ENCODE data around the gene TMSB15C. TPM values are rescaled to one million over a fixed set of nuclear protein-coding genes. Genes with fewer than 3 reads are reported as not detected.
"Not testable (repeated sequence)": the region's sequence is repeated elsewhere in the genome, so short reads cannot be mapped to it uniquely, and the experiment has no call there.

TMSB15C gene
- total RNA-seq, 2 experiments from 2014 or later: 4.1 to 4.4 TPM

DNA sequence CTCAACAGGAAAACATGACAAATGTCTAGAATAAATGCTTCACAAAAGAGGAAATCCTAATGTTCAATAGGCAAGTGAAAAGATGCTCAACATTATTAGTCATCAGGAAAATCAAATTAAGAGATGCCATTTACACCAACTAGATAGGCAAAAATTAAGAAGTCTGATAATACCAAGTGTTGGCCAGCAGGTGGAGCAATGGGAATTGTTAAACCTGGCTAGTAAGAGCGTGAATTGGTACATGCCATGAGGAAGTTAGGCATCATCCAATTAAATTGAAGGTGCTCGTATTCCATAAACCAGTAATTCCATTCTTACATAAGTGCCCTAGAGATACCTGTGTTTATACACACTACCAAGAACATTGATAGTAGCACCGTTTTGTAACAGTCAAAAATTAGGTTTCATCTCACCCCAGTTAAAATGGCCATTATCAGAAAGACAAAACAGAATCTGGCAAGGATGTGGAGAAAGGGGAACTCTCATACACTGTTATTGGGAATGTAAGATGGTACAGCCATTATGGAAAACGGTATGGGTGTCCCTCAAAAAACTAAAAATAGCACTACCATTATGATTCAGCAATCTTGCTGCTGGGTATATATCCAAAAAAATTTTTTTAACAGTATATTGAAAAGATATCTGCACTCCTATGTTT, 22.2 kb upstream of the TMSB15C start:
- Mint-ChIP-seq H3K27me3 (peaks cover 14% of the 10 kb centered on the region), H3K36me3 (ENCODE audit: low read depth) (no peaks in the 10 kb centered on the region), H3K4me3 (no peak overlapping the region), H3K4me1 (peaks cover 2% of the 10 kb centered on the region), H3K9me3 (no peaks in the 10 kb centered on the region), H3K27ac (no peak overlapping the region)
- ChIA-PET CTCF (interaction anchor here (1.1 kb wide), 1 partner anchor 11 kb away, joined by 5 read pairs; no protein-coding TSS in a partner anchor), POLR2A (no interaction called here)
- peak; percentile 62 for DNase-seq

DNA sequence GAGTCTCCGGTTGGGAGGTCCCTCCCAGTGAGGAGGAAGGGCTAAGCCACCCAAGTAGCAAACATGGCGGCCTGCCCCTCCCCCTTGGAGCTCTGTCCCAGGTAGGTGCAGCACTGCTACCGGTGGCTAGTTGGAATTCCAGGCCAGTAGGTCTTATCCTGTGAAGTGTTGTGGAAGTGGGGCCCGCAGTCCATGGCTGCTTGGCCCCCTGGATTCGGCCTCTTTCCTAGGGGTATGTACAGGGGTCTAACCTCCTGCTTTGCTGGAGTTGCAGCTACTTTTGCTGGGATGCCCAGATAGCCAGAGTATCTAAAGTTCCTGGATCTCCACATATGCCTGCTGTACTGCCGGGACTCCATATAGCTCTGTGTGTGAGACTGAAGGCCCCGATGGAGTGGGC, 9.9 kb upstream of the TMSB15C start:
- Mint-ChIP-seq H3K9me3 (no peaks in the 10 kb centered on the region), H3K4me3 (no peak overlapping the region), H3K4me1 (no peaks in the 10 kb centered on the region), H3K27me3 (peaks cover 2% of the 10 kb centered on the region), H3K27ac (no peak overlapping the region), H3K36me3 (ENCODE audit: low read depth) (no peaks in the 10 kb centered on the region)
- CTCF ChIA-PET: interaction anchor here (1.0 kb wide), 1 partner anchor 8 kb away, joined by 4 read pairs; no protein-coding TSS in a partner anchor
- no peak for DNase-seq
- POLR2A ChIA-PET: no interaction called here

DNA sequence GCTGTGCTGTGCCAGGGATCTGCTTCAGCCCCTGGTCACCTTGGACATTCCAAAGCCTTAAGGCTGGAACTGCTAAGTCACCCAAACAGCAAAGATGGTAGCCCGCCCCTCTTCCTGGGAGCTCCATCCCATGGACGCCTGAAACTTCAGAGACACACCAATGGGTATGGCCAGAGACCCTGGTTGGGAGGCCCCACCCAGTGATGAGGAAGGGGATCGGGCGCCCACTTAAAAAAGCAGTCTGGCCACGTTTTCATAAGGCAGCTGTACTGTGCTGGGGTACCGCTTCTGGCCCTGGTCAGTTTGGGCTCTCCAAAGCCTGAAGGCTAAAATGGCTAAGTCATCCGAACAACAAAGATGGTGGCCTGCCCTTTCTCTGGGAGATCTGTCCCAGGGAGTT, 9.4 kb upstream of the TMSB15C start:
- H3K27ac Mint-ChIP-seq: no peak overlapping the region
- ChIA-PET POLR2A (no interaction called here), CTCF (interaction anchor here (1.0 kb wide), 1 partner anchor 9 kb away, joined by 4 read pairs; no protein-coding TSS in a partner anchor)
- DNase-seq: no peak
- H3K9me3 Mint-ChIP-seq: no peaks in the 10 kb centered on the region
- H3K36me3 Mint-ChIP-seq (ENCODE audit: low read depth): no peaks in the 10 kb centered on the region
- no peak overlapping the region for H3K4me3 Mint-ChIP-seq
- H3K4me1 Mint-ChIP-seq: no peaks in the 10 kb centered on the region
- peaks cover 2% of the 10 kb centered on the region for H3K27me3 Mint-ChIP-seq

DNA sequence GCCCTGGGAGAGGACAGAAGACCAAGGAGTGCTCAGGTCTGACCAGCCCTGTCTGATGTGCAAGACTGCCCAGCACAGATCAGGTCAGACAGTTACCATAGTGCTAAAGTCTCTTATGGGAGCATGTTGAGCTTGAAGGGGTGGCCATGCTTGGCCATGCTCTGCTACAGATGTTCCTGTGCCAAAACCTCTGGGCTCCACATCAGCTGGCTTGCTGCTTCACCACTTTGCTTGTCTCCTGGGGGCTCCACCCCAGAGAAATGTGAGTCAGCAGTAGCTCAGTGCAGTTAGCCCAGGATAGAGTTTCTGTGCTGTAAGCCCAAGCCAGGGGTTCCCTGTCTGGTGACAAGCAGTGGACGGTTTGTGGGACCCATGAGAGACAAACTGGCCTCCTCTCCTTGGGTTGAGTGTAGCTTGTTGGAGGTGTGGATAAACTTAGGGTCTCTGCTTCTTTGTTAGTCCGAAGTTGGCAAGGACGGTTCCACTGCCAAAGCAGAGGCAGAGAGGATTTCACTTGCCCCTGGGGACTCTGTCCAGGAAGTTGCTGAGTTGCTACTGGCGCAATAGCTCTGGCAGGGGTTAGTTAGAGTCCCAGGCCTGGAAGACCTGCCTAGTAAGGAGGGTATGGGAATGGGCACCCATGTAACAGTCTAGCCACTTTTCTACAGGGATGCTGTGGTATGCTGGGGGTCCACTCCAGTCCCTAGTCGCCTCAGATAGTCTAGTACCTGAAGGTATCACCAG, 8.7 kb upstream of the TMSB15C start:
- CTCF ChIA-PET: interaction anchor here (0.6 kb wide), 1 partner anchor 29 kb away, joined by 3 read pairs; no protein-coding TSS in a partner anchor
- DNase-seq: no peak
- Mint-ChIP-seq H3K4me1 (no peaks in the 10 kb centered on the region), H3K27me3 (peaks cover 2% of the 10 kb centered on the region), H3K9me3 (no peaks in the 10 kb centered on the region), H3K27ac (no peak overlapping the region), H3K36me3 (ENCODE audit: low read depth) (no peaks in the 10 kb centered on the region), H3K4me3 (no peak overlapping the region)
- POLR2A ChIA-PET: no interaction called here

DNA sequence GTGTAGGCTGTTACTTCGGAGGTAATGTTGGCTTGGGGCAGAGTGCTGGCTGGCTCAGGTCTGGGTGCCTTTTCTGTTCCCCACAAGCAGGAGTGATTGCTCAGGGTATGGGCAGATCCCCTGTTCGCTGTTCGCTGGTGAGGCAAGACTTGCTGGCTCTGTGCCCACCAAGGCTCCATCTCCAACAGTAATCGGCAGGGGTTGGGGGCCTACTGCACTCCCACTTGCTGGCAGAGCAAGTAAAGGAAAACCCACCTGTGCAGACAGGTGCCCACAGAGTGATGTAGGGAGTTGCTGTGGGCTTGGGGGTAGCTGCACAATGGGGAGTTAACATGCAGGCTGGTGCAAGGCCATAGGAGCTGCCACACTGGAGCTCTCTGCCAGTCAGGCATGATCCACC, 8.0 kb upstream of the TMSB15C start:
- Mint-ChIP-seq H3K27ac (no peak overlapping the region), H3K4me1 (no peaks in the 10 kb centered on the region), H3K27me3 (peaks cover 2% of the 10 kb centered on the region), H3K4me3 (no peak overlapping the region), H3K9me3 (no peaks in the 10 kb centered on the region), H3K36me3 (ENCODE audit: low read depth) (no peaks in the 10 kb centered on the region)
- POLR2A ChIA-PET: no interaction called here
- no peak for DNase-seq
- CTCF ChIA-PET: interaction anchor here (0.6 kb wide), 1 partner anchor 30 kb away, joined by 3 read pairs; no protein-coding TSS in a partner anchor

DNA sequence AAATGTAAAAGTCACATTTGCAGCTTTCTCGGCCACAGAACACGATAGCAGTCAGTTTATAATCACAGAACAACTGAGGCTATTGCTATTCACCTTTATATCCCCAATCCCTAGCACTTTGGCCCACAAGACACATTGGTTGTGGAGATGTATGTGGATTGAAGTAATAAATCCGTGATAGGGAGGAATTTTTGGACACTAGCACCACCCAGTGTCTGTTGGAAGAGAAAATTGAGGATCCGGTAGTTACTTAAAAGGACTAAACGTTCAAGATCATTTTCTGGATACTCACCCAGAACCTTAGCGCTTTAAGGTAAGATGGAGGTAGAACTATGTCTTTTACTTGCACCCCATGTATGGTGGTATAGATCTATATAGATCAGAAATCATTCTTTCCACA, 1.8 kb upstream of the TMSB15C start:
- DNase-seq; H3K4me1 Mint-ChIP-seq; POLR2A ChIA-PET; H3K27me3 Mint-ChIP-seq; H3K27ac Mint-ChIP-seq; H3K9me3 Mint-ChIP-seq; CTCF ChIA-PET; H3K4me3 Mint-ChIP-seq; H3K36me3 Mint-ChIP-seq (ENCODE audit: low read depth): not testable (repeated sequence)

DNA sequence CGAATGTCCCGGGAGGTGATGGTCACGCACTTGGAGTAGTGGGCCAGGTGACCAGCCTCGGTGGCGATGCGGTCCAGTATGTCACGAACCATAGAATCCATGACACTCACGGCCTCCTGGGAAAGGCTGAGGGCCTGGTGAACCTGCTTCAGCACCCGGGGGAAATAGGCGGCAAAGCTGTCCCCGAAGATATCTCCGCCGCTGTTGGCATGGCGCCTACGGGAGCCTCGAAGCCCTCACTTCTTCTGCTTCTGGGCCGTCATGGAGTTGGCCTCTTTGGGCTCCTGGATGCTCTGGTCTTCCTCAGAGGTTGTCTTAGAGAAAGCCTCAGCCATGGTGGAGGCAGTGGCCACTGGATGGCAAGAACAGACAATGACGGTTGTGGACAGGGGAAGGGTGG, 13.4 kb downstream of the TMSB15C start:
- H3K9me3 Mint-ChIP-seq; CTCF ChIA-PET; POLR2A ChIA-PET; H3K36me3 Mint-ChIP-seq (ENCODE audit: low read depth); H3K4me3 Mint-ChIP-seq; H3K27me3 Mint-ChIP-seq; DNase-seq; H3K27ac Mint-ChIP-seq; H3K4me1 Mint-ChIP-seq: not testable (repeated sequence)

DNA sequence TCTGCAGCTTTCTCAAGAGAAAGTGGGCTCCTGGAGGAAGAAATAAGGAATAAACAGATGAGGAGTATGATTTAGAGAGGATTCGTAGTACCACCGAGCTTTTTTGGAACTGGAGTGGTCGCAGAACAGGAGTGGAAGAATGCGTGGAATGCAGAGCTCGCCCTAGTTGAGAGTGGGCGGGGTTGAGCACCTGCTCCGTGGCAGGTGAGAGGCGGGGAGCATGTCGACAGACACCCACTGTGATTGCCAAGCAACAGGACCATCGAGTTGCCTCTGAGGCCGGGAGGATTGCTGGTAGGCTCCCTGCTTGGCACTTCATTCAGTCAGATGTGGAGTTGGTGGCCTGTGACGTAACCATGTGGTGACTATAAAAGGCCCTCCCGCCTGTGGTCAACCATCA, 21.1 kb downstream of the TMSB15C start:
- H3K27me3 Mint-ChIP-seq; H3K4me1 Mint-ChIP-seq; CTCF ChIA-PET; H3K36me3 Mint-ChIP-seq (ENCODE audit: low read depth); H3K9me3 Mint-ChIP-seq; H3K4me3 Mint-ChIP-seq; POLR2A ChIA-PET; DNase-seq; H3K27ac Mint-ChIP-seq: not testable (repeated sequence)

DNA sequence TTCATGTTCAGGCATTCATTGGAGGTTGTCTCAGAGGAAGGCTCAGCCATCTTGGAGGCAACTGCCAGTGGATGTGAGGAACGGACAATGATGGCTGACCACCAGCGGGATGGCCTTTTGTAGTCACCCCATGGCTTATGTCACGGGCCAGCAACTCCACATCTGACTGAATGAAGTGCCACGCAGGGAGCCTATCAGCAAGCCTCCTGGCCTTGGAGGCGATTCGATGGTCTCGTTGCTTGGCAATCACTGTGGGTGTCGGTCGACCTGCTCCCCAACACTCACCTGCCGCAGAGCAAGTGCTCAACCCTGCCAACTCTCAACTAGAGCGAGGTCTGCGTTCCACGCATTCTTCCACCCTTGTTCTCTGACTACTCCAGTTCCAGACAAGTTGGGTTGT, 28.9 kb downstream of the TMSB15C start:
- H3K27me3 Mint-ChIP-seq: peaks cover 2% of the 10 kb centered on the region
- no peak overlapping the region for H3K4me3 Mint-ChIP-seq
- H3K9me3 Mint-ChIP-seq: no peaks in the 10 kb centered on the region
- CTCF ChIA-PET: no interaction called here
- no peaks in the 10 kb centered on the region for H3K4me1 Mint-ChIP-seq
- POLR2A ChIA-PET: no interaction called here
- H3K36me3 Mint-ChIP-seq (ENCODE audit: low read depth): no peaks in the 10 kb centered on the region
- no peak overlapping the region for H3K27ac Mint-ChIP-seq
- no peak for DNase-seq

DNA sequence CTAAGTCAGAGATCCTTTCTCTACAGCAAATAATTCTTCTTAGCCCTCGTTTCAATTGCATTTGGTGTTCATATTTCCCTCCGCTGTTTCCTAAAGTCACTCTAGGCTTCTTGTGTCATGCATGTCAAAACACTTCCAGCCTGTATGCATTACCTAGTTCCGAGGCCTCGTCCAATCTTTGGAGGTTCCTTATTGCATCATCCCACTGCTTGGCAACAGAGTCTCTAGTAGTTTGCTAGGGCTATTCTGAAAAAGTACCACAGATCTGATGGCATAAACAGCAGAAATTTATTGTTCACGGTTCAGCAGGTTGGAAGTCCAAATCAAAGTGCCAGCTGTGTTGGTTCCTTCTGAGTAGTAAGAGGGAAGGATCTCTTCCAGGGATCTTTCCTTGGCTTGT, 30.4 kb downstream of the TMSB15C start:
- Mint-ChIP-seq H3K4me1 (no peaks in the 10 kb centered on the region), H3K9me3 (no peaks in the 10 kb centered on the region), H3K36me3 (ENCODE audit: low read depth) (no peaks in the 10 kb centered on the region), H3K27me3 (peaks cover 2% of the 10 kb centered on the region), H3K27ac (no peak overlapping the region), H3K4me3 (no peak overlapping the region)
- CTCF ChIA-PET: no interaction called here
- POLR2A ChIA-PET: no interaction called here
- DNase-seq: no peak

DNA sequence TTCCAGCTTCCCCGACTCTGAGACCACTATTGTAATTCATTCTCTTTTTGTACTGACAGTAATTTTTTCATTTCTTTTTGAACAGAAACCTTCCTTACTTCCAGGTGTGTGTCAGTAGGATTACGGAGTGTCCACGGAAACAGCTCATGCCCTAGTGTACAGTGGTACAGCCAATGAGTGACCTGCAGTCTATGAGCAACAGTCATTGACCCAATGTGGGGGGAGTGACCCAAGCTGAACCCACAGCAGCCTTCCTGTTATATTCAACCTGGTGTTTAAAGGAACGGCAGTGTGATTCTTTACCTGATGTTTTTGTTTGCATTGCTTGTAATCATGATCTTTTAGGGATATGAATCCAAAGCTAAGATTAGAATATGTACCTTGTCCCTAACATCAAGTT, 35.0 kb downstream of the TMSB15C start:
- no peaks in the 10 kb centered on the region for H3K4me1 Mint-ChIP-seq
- H3K4me3 Mint-ChIP-seq: no peak overlapping the region
- no peak overlapping the region for H3K27ac Mint-ChIP-seq
- no peaks in the 10 kb centered on the region for H3K36me3 Mint-ChIP-seq (ENCODE audit: low read depth)
- H3K27me3 Mint-ChIP-seq: peaks cover 2% of the 10 kb centered on the region
- CTCF ChIA-PET: no interaction called here
- POLR2A ChIA-PET: no interaction called here
- no peak for DNase-seq
- H3K9me3 Mint-ChIP-seq: no peaks in the 10 kb centered on the region

DNA sequence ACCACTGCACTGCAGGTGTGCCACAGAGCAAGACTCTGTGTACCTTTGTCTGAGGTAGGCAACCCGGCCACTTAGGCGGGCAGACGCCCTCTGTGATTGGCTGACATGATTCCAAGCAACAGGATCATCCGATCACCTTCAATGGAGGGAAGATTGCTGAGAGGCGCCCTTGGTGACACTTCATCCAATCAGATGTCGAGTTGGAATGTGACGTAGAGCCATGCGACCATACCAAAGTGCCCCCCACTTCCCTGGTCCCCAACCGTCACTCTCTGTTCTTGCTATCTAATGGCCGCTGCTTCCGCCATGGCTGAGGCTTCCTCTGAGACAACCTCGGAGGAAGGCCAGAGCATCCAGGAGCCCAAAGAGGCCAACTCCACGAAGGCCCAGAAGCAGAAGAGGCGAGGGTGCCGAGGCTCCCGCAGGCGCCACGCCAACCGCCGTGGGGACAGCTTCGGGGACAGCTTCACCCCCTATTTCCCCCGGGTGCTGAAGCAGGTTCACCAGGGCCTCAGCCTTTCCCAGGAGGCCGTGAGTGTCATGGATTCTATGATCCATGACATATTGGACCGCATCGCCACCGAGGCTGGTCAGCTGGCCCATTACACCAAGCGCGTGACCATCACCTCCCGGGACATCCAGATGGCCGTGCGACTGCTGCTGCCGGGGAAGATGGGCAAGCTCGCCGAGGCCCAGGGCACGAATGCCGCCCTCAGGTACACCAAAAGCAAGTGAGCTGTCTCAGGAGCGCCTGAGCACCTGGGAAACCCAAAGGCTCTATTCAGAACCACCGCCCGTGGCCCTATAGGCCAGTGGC, 36.1 kb downstream of the TMSB15C start, which contains the start of gene H2BW2:
TSS of gene H2BW2 (plus strand) at position 268 of the 817 bp plus-strand sequence. CDS start at position 307, 39 bp downstream.
- no peaks in the 10 kb centered on the region for H3K36me3 Mint-ChIP-seq (ENCODE audit: low read depth)
- H3K4me3 Mint-ChIP-seq: no peak within 1 kb of the TSS
- ChIA-PET POLR2A (no interaction called here), CTCF (no interaction called here)
- H3K9me3 Mint-ChIP-seq: no peaks in the 10 kb centered on the region
- H3K27me3 Mint-ChIP-seq: peaks cover 2% of the 10 kb centered on the region
- no peaks in the 10 kb centered on the region for H3K4me1 Mint-ChIP-seq
- no peak for DNase-seq
- H3K27ac Mint-ChIP-seq: no peak within 1 kb of the TSS
